ENCODE measurements around the gene IMPG2. TPM values are rescaled to one million over a fixed set of nuclear protein-coding genes. Genes with fewer than 3 reads are reported as not detected.
A peak's percentile ranks its signal among the peaks of the same experiment; 100 is the strongest.

IMPG2 gene
- total RNA-seq, 1 experiment from 2014 or later, result 0.18 TPM

- POLR2A ChIA-PET (ENCODE audit: unreplicated experiment), result no interaction called here
- H3K27me3 ChIP-seq (ENCODE audit: low read length), result no peaks in the 10 kb centered on the region
- no peak overlapping the region for H3K9ac ChIP-seq (ENCODE audit: low read length)
- ATAC-seq (peak; percentile 99), DNase-seq (peak; percentile 71)
- no peak overlapping the region for H2AFZ ChIP-seq (ENCODE audit: low read length)
- no peaks in the 10 kb centered on the region for H3K9me3 ChIP-seq (ENCODE audit: low read length)
- no peaks in the 10 kb centered on the region for H3F3A ChIP-seq (ENCODE audit: low read length, unreplicated experiment)
- TF ChIP-seq EZH2 (IDR thresholded peaks at IDR 0.05; ENCODE audit: low read length, unreplicated experiment) (no peak), EZH2phosphoT487 (IDR thresholded peaks at IDR 0.05; ENCODE audit: borderline replicate concordance, low read length) (no peak)
- TF ChIP-seq, protein P1, sequence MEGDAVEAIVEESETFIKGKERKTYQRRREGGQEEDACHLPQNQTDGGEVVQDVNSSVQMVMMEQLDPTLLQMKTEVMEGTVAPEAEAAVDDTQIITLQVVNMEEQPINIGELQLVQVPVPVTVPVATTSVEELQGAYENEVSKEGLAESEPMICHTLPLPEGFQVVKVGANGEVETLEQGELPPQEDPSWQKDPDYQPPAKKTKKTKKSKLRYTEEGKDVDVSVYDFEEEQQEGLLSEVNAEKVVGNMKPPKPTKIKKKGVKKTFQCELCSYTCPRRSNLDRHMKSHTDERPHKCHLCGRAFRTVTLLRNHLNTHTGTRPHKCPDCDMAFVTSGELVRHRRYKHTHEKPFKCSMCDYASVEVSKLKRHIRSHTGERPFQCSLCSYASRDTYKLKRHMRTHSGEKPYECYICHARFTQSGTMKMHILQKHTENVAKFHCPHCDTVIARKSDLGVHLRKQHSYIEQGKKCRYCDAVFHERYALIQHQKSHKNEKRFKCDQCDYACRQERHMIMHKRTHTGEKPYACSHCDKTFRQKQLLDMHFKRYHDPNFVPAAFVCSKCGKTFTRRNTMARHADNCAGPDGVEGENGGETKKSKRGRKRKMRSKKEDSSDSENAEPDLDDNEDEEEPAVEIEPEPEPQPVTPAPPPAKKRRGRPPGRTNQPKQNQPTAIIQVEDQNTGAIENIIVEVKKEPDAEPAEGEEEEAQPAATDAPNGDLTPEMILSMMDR (conservative IDR thresholded peaks at IDR 0.05; ENCODE audit: low read depth, low read length), result no peak
- no peaks in the 10 kb centered on the region for H3K36me3 ChIP-seq (ENCODE audit: low read depth, low read length)
- peaks cover 25% of the 10 kb centered on the region for H3K4me1 ChIP-seq (ENCODE audit: insufficient read depth, low read length)
- H3K4me2 ChIP-seq (ENCODE audit: low read length), result peak overlapping the region; percentile 13; the same call in 1 of the 2 replicates
- no peaks in the 10 kb centered on the region for H3K79me2 ChIP-seq (ENCODE audit: low read length)
- CTCF ChIA-PET, result interaction anchor here (1.0 kb wide), 1 partner anchor 96 kb away, joined by 3 read pairs; no protein-coding TSS in a partner anchor
- peak overlapping the region; percentile 70 for H3K27ac ChIP-seq (ENCODE audit: low read length)
- no peaks in the 10 kb centered on the region for H3K9me2 ChIP-seq (replicated peaks; ENCODE audit: low read length)
- no TSS peak for BruUV-seq (replicated peaks)
- no peaks in the 10 kb centered on the region for H4K20me1 ChIP-seq (ENCODE audit: low read length)
- intact Hi-C loops (cut with micrococcal nuclease), result loop anchor here (5.0 kb wide), 1 partner anchor 220 kb away; the partner anchor contains the start of gene SENP7
- no peak overlapping the region for H3K4me3 ChIP-seq (ENCODE audit: low read length)
Measured at GRCh38 chr3:101292027-101292426, 28.3 kb downstream of the IMPG2 start.

DNA sequence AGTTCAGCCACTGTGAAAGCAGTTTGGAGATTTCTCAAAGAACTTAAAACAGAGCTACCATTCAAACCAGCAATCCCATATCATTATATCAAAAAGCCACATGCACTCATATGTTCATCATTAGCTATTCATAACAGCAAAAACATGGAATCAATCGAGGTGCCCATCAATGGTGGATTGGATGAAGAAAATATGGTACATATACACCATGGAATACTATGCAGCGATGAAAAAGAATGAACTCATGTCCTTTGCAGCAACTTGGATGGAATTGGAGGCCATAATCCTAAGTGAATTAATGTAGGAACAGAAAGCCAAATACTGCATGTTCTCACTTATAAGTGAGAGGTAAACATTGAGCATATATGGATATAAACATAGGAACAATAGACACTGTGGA, 32.1 kb downstream of the IMPG2 start:
- H3K4me1 ChIP-seq (ENCODE audit: insufficient read depth, low read length), result peaks cover 25% of the 10 kb centered on the region
- H3K27me3 ChIP-seq (ENCODE audit: low read length), result no peaks in the 10 kb centered on the region
- no peak overlapping the region for H2AFZ ChIP-seq (ENCODE audit: low read length)
- H4K20me1 ChIP-seq (ENCODE audit: low read length), result no peaks in the 10 kb centered on the region
- TF ChIP-seq EZH2 (IDR thresholded peaks at IDR 0.05; ENCODE audit: low read length, unreplicated experiment), result no peak
- TF ChIP-seq, protein P1 (conservative IDR thresholded peaks at IDR 0.05; ENCODE audit: low read depth, low read length), result no peak
- POLR2A ChIA-PET (ENCODE audit: unreplicated experiment), result no interaction called here
- no peak overlapping the region for H3K4me2 ChIP-seq (ENCODE audit: low read length)
- BruUV-seq (replicated peaks), result no TSS peak
- H3K27ac ChIP-seq (ENCODE audit: low read length), result no peak overlapping the region
- no peaks in the 10 kb centered on the region for H3K79me2 ChIP-seq (ENCODE audit: low read length)
- no peak for ATAC-seq
- no peak for DNase-seq
- CTCF ChIA-PET, result no interaction called here
- H3K9me2 ChIP-seq (replicated peaks; ENCODE audit: low read length), result no peaks in the 10 kb centered on the region
- no peaks in the 10 kb centered on the region for H3K9me3 ChIP-seq (ENCODE audit: low read length)
- H3F3A ChIP-seq (ENCODE audit: low read length, unreplicated experiment), result no peaks in the 10 kb centered on the region
- H3K4me3 ChIP-seq (ENCODE audit: low read length), result no peak overlapping the region
- intact Hi-C loops (cut with micrococcal nuclease), result no loop called here
- no peak overlapping the region for H3K9ac ChIP-seq (ENCODE audit: low read length)
- H3K36me3 ChIP-seq (ENCODE audit: low read depth, low read length), result no peaks in the 10 kb centered on the region

- CTCF ChIA-PET, result no interaction called here
- Histone ChIP-seq H3K4me2 (ENCODE audit: low read length) (no peak overlapping the region), H3K4me3 (ENCODE audit: low read length) (no peak overlapping the region), H4K20me1 (ENCODE audit: low read length) (no peaks in the 10 kb centered on the region), H3K36me3 (ENCODE audit: low read depth, low read length) (no peaks in the 10 kb centered on the region), H3K9ac (ENCODE audit: low read length) (no peak overlapping the region), H3K79me2 (ENCODE audit: low read length) (no peaks in the 10 kb centered on the region), H3K27me3 (ENCODE audit: low read length) (no peaks in the 10 kb centered on the region), H3K9me2 (replicated peaks; ENCODE audit: low read length) (no peaks in the 10 kb centered on the region), H2AFZ (ENCODE audit: low read length) (no peak overlapping the region), H3K27ac (ENCODE audit: low read length) (no peak overlapping the region), H3F3A (ENCODE audit: low read length, unreplicated experiment) (no peaks in the 10 kb centered on the region), H3K4me1 (ENCODE audit: insufficient read depth, low read length) (peaks cover 6% of the 10 kb centered on the region), H3K9me3 (ENCODE audit: low read length) (no peaks in the 10 kb centered on the region)
- no peak for ATAC-seq
- DNase-seq, result no peak
- intact Hi-C loops (cut with micrococcal nuclease), result no loop called here
- POLR2A ChIA-PET (ENCODE audit: unreplicated experiment), result no interaction called here
- BruUV-seq (replicated peaks), result no TSS peak
- TF ChIP-seq EZH2phosphoT487 (IDR thresholded peaks at IDR 0.05; ENCODE audit: borderline replicate concordance, low read length) (no peak), EZH2 (IDR thresholded peaks at IDR 0.05; ENCODE audit: low read length, unreplicated experiment) (no peak)
- TF ChIP-seq, protein P1 (conservative IDR thresholded peaks at IDR 0.05; ENCODE audit: low read depth, low read length), result no peak
Measured at GRCh38 chr3:101284757-101285156, 35.6 kb downstream of the IMPG2 start.
